LNCaP clone FGC (cell line): ENCODE results near the gene CCDC167.

Source experiments
- DNase-seq: peaks from one replicate; pipeline ENCODE4 v3.0.0-alpha.2; 2011; ENCODE audit warnings: low read depth
- H3K4me3 ChIP-seq: 2 replicates; pipeline ENCODE4 v1.5.1; 2011; ENCODE audit warnings: mild to moderate bottlenecking, low read depth, low read length, control low read depth
- CTCF ChIP-seq: IDR thresholded peaks from 2 replicates; pipeline ENCODE4 v1.5.1; 2012; ENCODE audit warnings: mild to moderate bottlenecking; ENCODE audit not compliant: control insufficient read depth, insufficient read depth; ENCODE audit errors: extremely low read depth

CCDC167 gene

GRCh38 chr6:37531026-37531425 is 31.3 kb upstream of the CCDC167 start:
- DNase-seq: no peak
- no peak overlapping the region for H3K4me3 ChIP-seq
- TF ChIP-seq CTCF: no peak

GRCh38 chr6:37530297-37530696 is 30.6 kb upstream of the CCDC167 start:
- DNase-seq: no peak
- no peak overlapping the region for H3K4me3 ChIP-seq
- no peak for TF ChIP-seq CTCF

- no peak for DNase-seq
- TF ChIP-seq CTCF: no peak
- H3K4me3 ChIP-seq: no peak overlapping the region
These were observed 28.8 kb upstream of the CCDC167 start for GRCh38 chr6:37528541-37528940.

- no peak overlapping the region for H3K4me3 ChIP-seq
- no peak for TF ChIP-seq CTCF
- DNase-seq: no peak
These were observed 26.0 kb upstream of the CCDC167 start for GRCh38 chr6:37525460-37526357.

GRCh38 chr6:37524970-37525318 is 25.3 kb upstream of the CCDC167 start:
- no peak for TF ChIP-seq CTCF
- no peak overlapping the region for H3K4me3 ChIP-seq
- DNase-seq: no peak

GRCh38 chr6:37524025-37524969 is 24.6 kb upstream of the CCDC167 start:
- no peak overlapping the region for H3K4me3 ChIP-seq
- TF ChIP-seq CTCF: no peak
- no peak for DNase-seq
